OCI-LY3 (cell line): Measurements from ENCODE around the gene RAD51B.

Experiments
- CTCF ChIP-seq: fragments of 200-600, 300-600 bp; sonication (generic); IDR thresholded peaks from 2 replicates; pipeline ENCODE4 v1.5.1; 2014; ENCODE audit warnings: antibody characterized with exemption, low read length, low read depth
- EZH2phosphoT487 ChIP-seq: fragments of 200-600 bp; shearing (Covaris generic); IDR thresholded peaks from 2 replicates; pipeline ENCODE4 v1.6.1; 2018; ENCODE audit warnings: antibody characterized with exemption, mixed run types, low read depth

- TF ChIP-seq EZH2phosphoT487, result no peak
- TF ChIP-seq CTCF, result no peak
Observed at GRCh38 chr14:68395604-68396003, 576.0 kb downstream of the RAD51B start.
